ENCODE results near the gene WDR59.

The WDR59 gene

DNA sequence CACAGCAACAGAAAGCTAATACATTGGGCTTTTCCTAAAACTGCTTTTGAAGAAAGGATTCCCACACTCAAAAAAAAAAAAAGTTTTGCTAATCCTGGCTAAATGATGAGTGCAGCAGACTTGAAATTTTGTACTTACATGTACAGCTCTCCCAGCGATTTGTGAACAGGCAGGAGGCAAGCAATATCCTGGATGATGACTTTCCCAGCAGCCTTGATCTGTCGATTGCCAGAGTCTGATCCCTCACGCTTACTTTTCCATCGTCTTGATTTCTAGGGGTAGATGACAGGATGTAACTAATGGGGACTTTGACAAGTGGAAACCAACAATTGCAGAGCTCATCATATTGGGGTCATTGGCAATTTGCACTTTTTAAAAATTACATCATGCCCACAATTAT is 91.4 kb downstream of the WDR59 start:
- H3K4me2 ChIP-seq (ENCODE audit: low read depth, low read length, poor library complexity, severe bottlenecking): no peak overlapping the region
- no peaks in the 10 kb centered on the region for H3K27me3 ChIP-seq (ENCODE audit: insufficient read depth, low read length, poor library complexity, severe bottlenecking)
- no peaks in the 10 kb centered on the region for H3K9me3 ChIP-seq (ENCODE audit: insufficient read depth, low read depth, low read length)
- H3K9ac ChIP-seq (ENCODE audit: low read depth, low read length, poor library complexity, severe bottlenecking): no peak overlapping the region
- H3K9me2 ChIP-seq (replicated peaks; ENCODE audit: low read depth, low read length): no peaks in the 10 kb centered on the region
- H3K4me1 ChIP-seq (ENCODE audit: insufficient read depth, low read length, poor library complexity, severe bottlenecking): no peaks in the 10 kb centered on the region
- H3K4me3 ChIP-seq (ENCODE audit: low read length, poor library complexity, severe bottlenecking): no peak overlapping the region
- H3K79me2 ChIP-seq (ENCODE audit: insufficient read depth, low read length): no peaks in the 10 kb centered on the region
- TF ChIP-seq CTCF (conservative IDR thresholded peaks at IDR 0.05; ENCODE audit: low read length): no peak
- TF ChIP-seq EZH2phosphoT487 (IDR thresholded peaks at IDR 0.05; ENCODE audit: borderline replicate concordance): no peak
- no peaks in the 10 kb centered on the region for H4K20me1 ChIP-seq (ENCODE audit: insufficient read depth, low read length, poor library complexity, severe bottlenecking)
- H3F3A ChIP-seq (ENCODE audit: low read depth): no peaks in the 10 kb centered on the region
- peaks cover 23% of the 10 kb centered on the region; the same call in 1 of the 2 replicates for H3K36me3 ChIP-seq (ENCODE audit: insufficient read depth, low read length)
- H2AFZ ChIP-seq (ENCODE audit: low read length): no peak overlapping the region

DNA sequence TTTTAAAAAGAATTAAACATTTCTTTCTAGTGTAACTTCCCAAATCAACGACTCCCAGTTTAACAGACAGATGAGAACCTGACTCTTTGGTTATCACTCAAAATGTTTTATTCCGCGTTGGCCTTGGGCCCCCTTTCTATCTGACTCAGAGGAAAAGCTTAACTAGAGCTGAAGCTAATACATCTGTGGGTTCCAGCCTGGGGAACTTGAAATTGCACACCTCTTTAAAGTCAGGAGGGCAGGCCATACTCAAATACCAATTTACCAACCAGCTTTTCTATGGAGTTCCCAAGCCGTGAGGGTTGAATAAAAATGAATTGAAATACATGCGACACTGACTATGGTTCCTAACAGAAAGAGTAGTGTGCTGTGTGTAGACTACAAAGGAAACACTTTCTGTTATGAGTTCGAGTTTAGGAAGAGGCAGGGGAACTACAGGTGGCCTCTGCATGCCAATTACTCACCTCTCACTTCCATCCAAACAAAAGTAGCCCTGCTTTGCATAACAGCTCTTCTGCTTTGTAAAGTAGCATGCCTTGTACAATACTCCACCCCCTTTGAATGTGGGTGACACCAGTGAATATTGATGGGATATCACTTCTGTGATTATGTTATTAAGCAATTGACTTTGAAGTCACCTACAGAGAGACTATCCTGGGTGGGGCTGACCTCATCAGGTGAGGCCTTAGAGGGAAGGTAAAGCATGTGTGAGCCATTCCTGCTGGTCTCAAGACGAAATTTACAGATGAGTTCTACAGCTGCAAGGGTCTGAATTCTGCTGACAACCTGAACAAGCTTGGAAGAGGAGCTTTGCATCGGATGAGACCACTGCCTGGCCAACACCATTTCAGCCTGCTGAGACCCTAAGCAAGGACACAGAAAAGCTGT is 92.1 kb downstream of the WDR59 start:
- H3K9me3 ChIP-seq (ENCODE audit: insufficient read depth, low read depth, low read length): no peaks in the 10 kb centered on the region
- H3K9ac ChIP-seq (ENCODE audit: low read depth, low read length, poor library complexity, severe bottlenecking): no peak overlapping the region
- no peak overlapping the region for H3K4me3 ChIP-seq (ENCODE audit: low read length, poor library complexity, severe bottlenecking)
- no peaks in the 10 kb centered on the region for H4K20me1 ChIP-seq (ENCODE audit: insufficient read depth, low read length, poor library complexity, severe bottlenecking)
- peaks cover 25% of the 10 kb centered on the region; the same call in 1 of the 2 replicates for H3K36me3 ChIP-seq (ENCODE audit: insufficient read depth, low read length)
- no peaks in the 10 kb centered on the region for H3F3A ChIP-seq (ENCODE audit: low read depth)
- H3K4me1 ChIP-seq (ENCODE audit: insufficient read depth, low read length, poor library complexity, severe bottlenecking): no peaks in the 10 kb centered on the region
- no peak overlapping the region for H3K4me2 ChIP-seq (ENCODE audit: low read depth, low read length, poor library complexity, severe bottlenecking)
- TF ChIP-seq CTCF (conservative IDR thresholded peaks at IDR 0.05; ENCODE audit: low read length): no peak
- no peak for TF ChIP-seq EZH2phosphoT487 (IDR thresholded peaks at IDR 0.05; ENCODE audit: borderline replicate concordance)
- no peak overlapping the region for H2AFZ ChIP-seq (ENCODE audit: low read length)
- no peaks in the 10 kb centered on the region for H3K79me2 ChIP-seq (ENCODE audit: insufficient read depth, low read length)
- no peaks in the 10 kb centered on the region for H3K9me2 ChIP-seq (replicated peaks; ENCODE audit: low read depth, low read length)
- no peaks in the 10 kb centered on the region for H3K27me3 ChIP-seq (ENCODE audit: insufficient read depth, low read length, poor library complexity, severe bottlenecking)

GRCh38 chr16:74888888-74889287 is 96.0 kb downstream of the WDR59 start:
- Histone ChIP-seq H3K9me3 (ENCODE audit: insufficient read depth, low read depth, low read length) (no peaks in the 10 kb centered on the region), H4K20me1 (ENCODE audit: insufficient read depth, low read length, poor library complexity, severe bottlenecking) (no peaks in the 10 kb centered on the region), H3K4me1 (ENCODE audit: insufficient read depth, low read length, poor library complexity, severe bottlenecking) (no peaks in the 10 kb centered on the region), H3F3A (ENCODE audit: low read depth) (no peaks in the 10 kb centered on the region), H3K9ac (ENCODE audit: low read depth, low read length, poor library complexity, severe bottlenecking) (no peak overlapping the region), H3K36me3 (ENCODE audit: insufficient read depth, low read length) (peaks cover 42% of the 10 kb centered on the region; the same call in 1 of the 2 replicates), H3K4me2 (ENCODE audit: low read depth, low read length, poor library complexity, severe bottlenecking) (no peak overlapping the region), H3K9me2 (replicated peaks; ENCODE audit: low read depth, low read length) (no peaks in the 10 kb centered on the region), H3K79me2 (ENCODE audit: insufficient read depth, low read length) (no peaks in the 10 kb centered on the region), H3K4me3 (ENCODE audit: low read length, poor library complexity, severe bottlenecking) (no peak overlapping the region), H3K27me3 (ENCODE audit: insufficient read depth, low read length, poor library complexity, severe bottlenecking) (no peaks in the 10 kb centered on the region), H2AFZ (ENCODE audit: low read length) (no peak overlapping the region)
- TF ChIP-seq CTCF (conservative IDR thresholded peaks at IDR 0.05; ENCODE audit: low read length) (no peak), EZH2phosphoT487 (IDR thresholded peaks at IDR 0.05; ENCODE audit: borderline replicate concordance) (no peak)

Measured in Loucy (cell line).